ENCODE data around the gene ARRDC1.

ARRDC1 gene

DNA sequence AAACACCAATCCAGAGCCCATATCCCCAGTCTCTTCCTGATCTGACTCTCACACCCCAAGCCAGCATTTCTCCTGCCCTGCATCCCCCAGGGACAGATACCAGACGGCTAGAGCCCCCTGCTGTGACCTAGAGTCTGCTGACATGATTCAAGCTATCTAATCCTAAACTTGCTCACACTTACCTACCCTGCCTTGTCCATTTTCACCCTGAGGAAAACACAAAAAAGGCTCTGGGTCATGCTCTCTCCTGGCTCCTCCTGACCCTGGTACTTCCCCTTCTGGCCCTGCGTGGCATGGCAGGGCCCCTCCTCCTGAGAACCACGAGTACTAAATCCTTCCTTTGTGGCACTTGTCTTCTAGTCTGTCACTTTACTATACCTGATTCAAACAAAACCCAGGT, 2.8 kb upstream of the ARRDC1 start:
- no peaks in the 10 kb centered on the region for H3K27me3 Mint-ChIP-seq
- no peak overlapping the region for H3K4me3 Mint-ChIP-seq
- peak overlapping the region in 1 of 2 donors; percentile 1 for H3K27ac Mint-ChIP-seq
- DNase-seq (no peak), ATAC-seq (no peak)
- peaks cover 32% of the 10 kb centered on the region for H3K4me1 Mint-ChIP-seq
- no peaks in the 10 kb centered on the region for H3K9me3 Mint-ChIP-seq

DNA sequence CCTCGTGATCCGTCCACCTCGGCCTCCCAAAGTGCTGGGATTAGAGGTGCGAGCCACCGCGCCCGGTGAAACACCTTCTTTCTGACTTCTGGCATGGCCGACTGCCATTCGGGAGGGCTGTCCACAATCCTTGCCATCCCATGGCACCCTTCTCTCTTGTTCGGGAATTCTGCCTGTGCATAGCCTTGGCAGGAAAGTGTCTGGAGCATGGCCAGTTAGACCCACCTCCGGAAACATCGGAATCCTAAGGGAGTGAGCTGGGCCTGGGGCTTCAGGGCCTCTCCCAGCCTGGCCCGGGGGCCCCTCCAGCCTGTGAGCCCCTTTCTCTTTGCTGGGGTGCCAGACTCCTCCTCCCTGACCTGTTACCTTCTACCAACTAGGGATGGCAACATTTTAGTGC, 1.6 kb upstream of the ARRDC1 start:
- ATAC-seq (no peak), DNase-seq (no peak)
- Mint-ChIP-seq H3K4me3 (peak overlapping the region; percentile 45 to 67), H3K27me3 (no peaks in the 10 kb centered on the region), H3K9me3 (no peaks in the 10 kb centered on the region), H3K27ac (no peak overlapping the region), H3K4me1 (peaks cover 34% of the 10 kb centered on the region)

GRCh38 chr9:137604345-137605086, 970 bp upstream of the ARRDC1 start:
- Mint-ChIP-seq H3K27ac (no peak overlapping the region), H3K27me3 (no peaks in the 10 kb centered on the region), H3K4me3 (peak overlapping the region; percentile 45 to 67), H3K4me1 (peaks cover 34% of the 10 kb centered on the region), H3K9me3 (no peaks in the 10 kb centered on the region)
- DNase-seq (no peak), ATAC-seq (no peak)

DNA sequence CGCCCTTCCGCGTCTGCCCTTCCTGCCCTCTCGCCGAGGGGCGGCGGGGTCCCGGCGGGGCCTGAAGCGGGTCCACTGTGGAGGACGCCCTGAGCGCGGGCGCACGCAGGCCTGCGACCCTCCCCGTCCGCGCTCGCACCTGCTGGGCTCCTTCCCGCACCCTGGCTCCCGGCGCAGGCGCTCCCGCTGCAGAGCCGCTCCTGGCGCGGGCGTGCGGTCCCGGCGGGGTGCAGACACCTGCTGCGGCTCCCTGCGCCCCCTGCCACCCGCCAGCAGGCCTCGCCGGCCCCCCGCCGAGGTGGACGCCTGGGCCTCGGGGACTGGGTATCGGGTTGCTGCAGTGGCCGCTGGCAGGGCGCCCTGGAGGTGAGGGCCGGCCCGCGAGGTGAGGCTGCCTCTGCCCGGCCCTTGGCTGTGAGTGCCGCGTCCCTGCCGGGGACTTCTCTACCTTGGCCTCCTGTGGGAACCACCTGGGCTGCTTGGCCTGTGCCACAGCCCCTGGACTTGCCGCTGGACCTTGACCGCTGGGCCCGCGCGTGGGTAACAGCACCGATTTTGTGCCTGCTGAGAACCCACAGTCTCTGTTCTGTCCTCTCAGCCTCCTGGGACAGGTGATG, 627 bp downstream of the ARRDC1 start:
- no peaks in the 10 kb centered on the region for H3K9me3 Mint-ChIP-seq

GRCh38 chr9:137606734-137607138, 1.2 kb downstream of the ARRDC1 start:
- peak overlapping the region; percentile 76 to 84 for H3K4me3 Mint-ChIP-seq
- ATAC-seq = no peak
- no peaks in the 10 kb centered on the region for H3K27me3 Mint-ChIP-seq
- H3K27ac Mint-ChIP-seq = peak overlapping the region; percentile 8 to 82
- no peak for DNase-seq
- no peaks in the 10 kb centered on the region for H3K9me3 Mint-ChIP-seq
- H3K4me1 Mint-ChIP-seq = peaks cover 42% of the 10 kb centered on the region

More for the DNA sequence above, 627 bp downstream of the ARRDC1 start:
- Mint-ChIP-seq H3K27me3 (no peaks in the 10 kb centered on the region), H3K4me3 (peak overlapping the region; percentile 76 to 84), H3K4me1 (peaks cover 36% of the 10 kb centered on the region), H3K27ac (no peak overlapping the region)
- peak; percentile 32 to 50 for DNase-seq
- ATAC-seq = peak; percentile 16

DNA sequence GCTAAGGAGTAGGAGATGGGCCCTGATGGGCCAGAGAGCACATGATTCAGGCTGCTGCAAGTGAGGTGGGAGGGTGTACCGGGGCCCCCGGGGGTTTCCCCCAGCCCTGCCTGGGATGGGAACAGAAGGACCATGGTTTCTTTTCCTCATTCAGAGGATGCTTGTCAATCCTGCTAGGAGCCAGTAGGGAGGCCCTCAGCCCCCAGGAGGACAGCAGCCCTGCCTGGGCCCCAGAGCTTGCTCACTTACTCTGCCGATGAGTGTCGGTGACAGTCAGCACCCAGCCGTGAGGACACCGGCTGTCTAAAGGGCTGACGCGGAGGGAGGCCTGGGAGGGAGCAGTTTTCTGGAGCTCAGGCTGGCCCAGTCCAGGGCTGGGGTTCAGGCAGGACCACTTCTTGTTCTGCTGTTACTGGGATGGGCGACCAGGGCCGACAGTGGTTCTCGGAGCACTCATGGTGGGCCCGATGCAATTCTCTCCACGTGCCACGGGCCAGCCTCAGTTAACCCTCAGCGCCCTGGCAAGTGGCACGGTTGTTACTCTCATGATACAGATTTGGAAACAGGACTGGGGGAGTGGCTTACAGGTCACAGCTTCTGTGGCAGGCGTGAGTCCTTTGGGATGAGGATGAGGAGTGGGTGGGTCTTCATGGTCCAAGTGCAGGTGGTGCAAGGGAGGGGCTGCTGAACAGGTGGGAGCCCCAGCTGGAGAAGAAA, 1.8 kb downstream of the ARRDC1 start:
- Mint-ChIP-seq H3K27ac (peak overlapping the region; percentile 8 to 82), H3K4me1 (peaks cover 48% of the 10 kb centered on the region), H3K4me3 (peak overlapping the region; percentile 76 to 84), H3K9me3 (no peaks in the 10 kb centered on the region), H3K27me3 (no peaks in the 10 kb centered on the region)
- ATAC-seq = no peak
- DNase-seq = no peak

DNA sequence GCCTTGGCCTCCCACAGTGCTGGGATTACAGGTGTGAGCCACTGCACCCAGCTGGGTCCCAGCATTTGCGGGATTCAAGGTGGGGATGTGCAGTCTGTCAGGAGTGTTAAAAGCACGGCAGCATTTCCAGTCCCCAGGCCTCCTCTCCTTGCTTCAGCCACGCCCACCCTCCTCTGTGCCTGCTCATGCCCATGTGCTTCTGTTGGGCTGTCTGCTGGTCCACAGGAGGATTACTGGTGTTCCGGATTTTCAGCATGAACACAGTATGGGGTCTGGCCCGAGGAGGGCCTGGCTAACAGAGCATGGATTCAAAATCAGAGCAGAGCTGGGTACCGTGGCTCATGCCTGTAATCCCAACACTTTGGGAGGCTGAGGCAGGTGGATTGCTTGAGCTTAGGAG, 5.5 kb downstream of the ARRDC1 start:
- Mint-ChIP-seq H3K4me1 (peaks cover 41% of the 10 kb centered on the region), H3K27me3 (no peaks in the 10 kb centered on the region), H3K27ac (no peak overlapping the region), H3K9me3 (no peaks in the 10 kb centered on the region), H3K4me3 (peak overlapping the region in 1 of 2 donors; percentile 69)
- ATAC-seq = no peak
- no peak for DNase-seq

GRCh38 chr9:137611623-137612609, 6.4 kb downstream of the ARRDC1 start:
- DNase-seq = peak in 1 of 2 donors; percentile 47
- H3K4me1 Mint-ChIP-seq = peaks cover 36% of the 10 kb centered on the region
- H3K27me3 Mint-ChIP-seq = no peaks in the 10 kb centered on the region
- ATAC-seq = peak; percentile 73
- no peaks in the 10 kb centered on the region for H3K9me3 Mint-ChIP-seq
- peak overlapping the region in 1 of 2 donors; percentile 69 for H3K4me3 Mint-ChIP-seq
- H3K27ac Mint-ChIP-seq = peak overlapping the region; percentile 58 to 74

GRCh38 chr9:137612741-137613142, 7.3 kb downstream of the ARRDC1 start:
- ATAC-seq (no peak), DNase-seq (no peak)
- H3K4me3 Mint-ChIP-seq = no peak overlapping the region
- no peaks in the 10 kb centered on the region for H3K27me3 Mint-ChIP-seq
- H3K9me3 Mint-ChIP-seq = no peaks in the 10 kb centered on the region
- H3K27ac Mint-ChIP-seq = no peak overlapping the region
- peaks cover 36% of the 10 kb centered on the region for H3K4me1 Mint-ChIP-seq

GRCh38 chr9:137613259-137613658, 7.8 kb downstream of the ARRDC1 start:
- peak overlapping the region in 1 of 2 donors; percentile 12 for H3K27ac Mint-ChIP-seq
- no peaks in the 10 kb centered on the region for H3K27me3 Mint-ChIP-seq
- no peak overlapping the region for H3K4me3 Mint-ChIP-seq
- DNase-seq (no peak), ATAC-seq (no peak)
- H3K9me3 Mint-ChIP-seq = no peaks in the 10 kb centered on the region
- H3K4me1 Mint-ChIP-seq = peaks cover 40% of the 10 kb centered on the region

GRCh38 chr9:137613738-137614523, 8.4 kb downstream of the ARRDC1 start:
- Mint-ChIP-seq H3K4me1 (peaks cover 40% of the 10 kb centered on the region), H3K9me3 (no peaks in the 10 kb centered on the region), H3K27ac (no peak overlapping the region), H3K4me3 (no peak overlapping the region), H3K27me3 (no peaks in the 10 kb centered on the region)
- DNase-seq (no peak), ATAC-seq (no peak)

DNA sequence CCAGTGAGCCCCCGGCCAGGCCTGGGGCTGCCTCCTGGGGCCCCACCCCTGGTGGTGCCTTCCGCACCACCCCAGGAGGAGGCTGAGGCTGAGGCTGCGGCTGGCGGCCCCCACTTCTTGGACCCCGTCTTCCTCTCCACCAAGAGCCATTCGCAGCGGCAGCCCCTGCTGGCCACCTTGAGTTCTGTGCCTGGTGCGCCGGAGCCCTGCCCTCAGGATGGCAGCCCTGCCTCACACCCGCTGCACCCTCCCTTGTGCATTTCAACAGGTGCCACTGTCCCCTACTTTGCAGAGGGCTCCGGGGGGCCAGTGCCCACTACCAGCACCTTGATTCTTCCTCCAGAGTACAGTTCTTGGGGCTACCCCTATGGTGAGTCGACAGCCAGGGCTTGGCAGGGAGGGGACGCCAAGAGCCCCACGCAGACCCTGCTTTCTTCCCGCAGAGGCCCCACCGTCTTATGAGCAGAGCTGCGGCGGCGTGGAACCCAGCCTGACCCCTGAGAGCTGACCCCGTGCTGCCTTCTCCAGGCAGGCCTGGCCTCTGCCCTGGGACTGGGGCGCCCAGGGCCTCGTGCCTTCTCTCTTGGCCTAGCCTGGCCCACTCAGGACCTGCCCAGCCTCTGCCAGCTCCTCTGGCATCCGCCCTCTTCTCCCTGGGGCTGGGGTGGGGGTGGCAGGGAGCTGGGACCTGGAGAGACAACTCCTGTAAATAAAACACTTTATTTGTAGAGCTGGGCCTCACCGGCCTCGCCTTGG, 9.3 kb downstream of the ARRDC1 start:
- no peak overlapping the region for H3K27ac Mint-ChIP-seq

GRCh38 chr9:137615387-137615871, 9.9 kb downstream of the ARRDC1 start:
- H3K4me1 Mint-ChIP-seq = peaks cover 48% of the 10 kb centered on the region
- no peak overlapping the region for H3K27ac Mint-ChIP-seq
- no peaks in the 10 kb centered on the region for H3K27me3 Mint-ChIP-seq
- ATAC-seq = no peak
- DNase-seq = no peak
- H3K4me3 Mint-ChIP-seq = no peak overlapping the region
- no peaks in the 10 kb centered on the region for H3K9me3 Mint-ChIP-seq

More for the DNA sequence above, 9.3 kb downstream of the ARRDC1 start:
- no peak overlapping the region for H3K4me3 Mint-ChIP-seq
- no peak for ATAC-seq
- no peaks in the 10 kb centered on the region for H3K27me3 Mint-ChIP-seq
- no peak for DNase-seq
- H3K4me1 Mint-ChIP-seq = peaks cover 42% of the 10 kb centered on the region
- H3K9me3 Mint-ChIP-seq = no peaks in the 10 kb centered on the region

Data from stimulated activated naive CD8-positive, alpha-beta T cell treated with anti-CD3 and anti-CD28 coated beads, Interleukin-15, amount 100 ng/mL, for 72 hours (primary cell).